HT1080 (cell line): ENCODE data around the gene STRA6. TPM values are rescaled to one million over a fixed set of nuclear protein-coding genes. Genes with fewer than 3 reads are reported as not detected.

Experiments used
- DNase-seq: peaks from one replicate; pipeline ENCODE4 v3.0.0-alpha.2; 2015; ENCODE audit warnings: low read depth
- small RNA-seq: library from RNA; depleted of rRNA; stranded (forward); fragments of <200 nt; gene quantifications from one replicate; pipeline ENCODE3, GENCODE V24; 2014
- total RNA-seq: library from RNA; depleted of rRNA; stranded (reverse); fragments of >200 nt; shearing (Covaris generic); gene quantifications from 2 replicates; pipeline ENCODE4 v1.2.3, GENCODE V29; 2014; rRNA removed

The STRA6 gene
- total RNA-seq, 1 experiment from 2014 or later, result not detected

- no peak for DNase-seq
Observed at GRCh38 chr15:74134387-74135027, 68.1 kb downstream of the STRA6 start.

- no peak for DNase-seq
Observed at GRCh38 chr15:74133694-74134386, 68.7 kb downstream of the STRA6 start.

- no peak for DNase-seq
Observed at GRCh38 chr15:74132681-74133651, 69.6 kb downstream of the STRA6 start.

GRCh38 chr15:74131628-74132413 is 70.8 kb downstream of the STRA6 start:
- DNase-seq, result no peak

GRCh38 chr15:74130849-74131627 is 71.5 kb downstream of the STRA6 start:
- DNase-seq, result no peak

GRCh38 chr15:74130155-74130848 is 72.3 kb downstream of the STRA6 start, which contains the start of gene ISLR2:
Gene ISLR2, plus strand, starts transcription at chr15:74130586. Its CDS starts 2,169 bp downstream, at chr15:74132755.
- no peak for DNase-seq

GRCh38 chr15:74129586-74130154 is 72.9 kb downstream of the STRA6 start:
- DNase-seq, result no peak

Small RNA genes lying within 50 kb of the gene (small RNA-seq; reads per million reads assigned to genes)
- gene RF00017, result not detected

Other genes with a start within 250 kb of the STRA6 start
- 27.5 and 28.3 TPM in 2 replicates for gene STOML1, start 210.5 kb downstream of the STRA6 start, total RNA-seq
- 31.9 and 39.2 TPM in 2 replicates for gene PML, start 208.1 kb downstream of the STRA6 start, total RNA-seq
- not detected in 2 replicates for gene GOLGA6A, start 120.2 kb downstream of the STRA6 start, total RNA-seq
- not detected in 2 replicates for gene ISLR2, start 72.2 kb downstream of the STRA6 start, total RNA-seq
- gene ISLR, start 29.1 kb downstream of the STRA6 start, total RNA-seq, result 0.05 TPM in 1 of 2 replicates, not detected in the other
- not detected in 2 replicates for gene CCDC33, start 33.5 kb upstream of the STRA6 start, total RNA-seq
- gene CYP11A1, start 164.9 kb upstream of the STRA6 start, total RNA-seq, result 0.80 and 0.87 TPM in 2 replicates
- gene SEMA7A, start 231.2 kb upstream of the STRA6 start, total RNA-seq, result 197 and 212 TPM in 2 replicates